Hepatocyte (in vitro differentiated cells): ENCODE results near the gene NXPH2. TPM values are rescaled to one million over a fixed set of nuclear protein-coding genes. Genes with fewer than 3 reads are reported as not detected.

Experiments
- DNase-seq: peaks from one replicate; pipeline ENCODE4 v3.0.0-alpha.2; 2016; ENCODE audit warnings: low spot score
- H2AFZ ChIP-seq: fragments of 200-600 bp; sonication (generic); 2 replicates; pipeline ENCODE4 v1.6.0; 2016; ENCODE audit warnings: antibody characterized with exemption, mild to moderate bottlenecking
- H3K27ac ChIP-seq: fragments of 200-600 bp; sonication (generic); 2 replicates; pipeline ENCODE4 v1.5.1; 2016; ENCODE audit warnings: mild to moderate bottlenecking
- H3K27me3 ChIP-seq: fragments of 200-600 bp; sonication (generic); 2 replicates; pipeline ENCODE4 v1.6.1; 2016
- H3K36me3 ChIP-seq: fragments of 200-600 bp; sonication (generic); replicated peaks from 2 replicates; pipeline ENCODE4 v1.5.1; 2016; ENCODE audit warnings: low read depth; ENCODE audit not compliant: insufficient read depth
- H3K4me1 ChIP-seq: fragments of 200-600 bp; sonication (generic); 2 replicates; pipeline ENCODE4 v1.5.1; 2016; ENCODE audit warnings: mild to moderate bottlenecking, moderate library complexity; ENCODE audit not compliant: insufficient read depth
- H3K4me2 ChIP-seq: fragments of 200-600 bp; sonication (generic); 2 replicates; pipeline ENCODE4 v1.6.0; 2016
- H3K4me3 ChIP-seq: fragments of 200-600 bp; sonication (generic); 2 replicates; pipeline ENCODE4 v1.5.1; 2016; ENCODE audit warnings: mild to moderate bottlenecking
- H3K79me2 ChIP-seq: fragments of 200-600 bp; sonication (generic); 2 replicates; pipeline ENCODE4 v1.6.0; 2017; ENCODE audit warnings: mild to moderate bottlenecking
- H3K9me2 ChIP-seq: fragments of 200-600 bp; sonication (generic); replicated peaks from 2 replicates; pipeline ENCODE4 v1.6.0; 2017; ENCODE audit warnings: mild to moderate bottlenecking; ENCODE audit not compliant: insufficient read depth
- H3K9me3 ChIP-seq: fragments of 200-600 bp; sonication (generic); 2 replicates; pipeline ENCODE4 v1.5.1; 2016; ENCODE audit warnings: low read depth, mild to moderate bottlenecking
- H4K20me1 ChIP-seq: fragments of 200-600 bp; sonication (generic); 2 replicates; pipeline ENCODE4 v1.6.0; 2016; ENCODE audit warnings: mild to moderate bottlenecking; ENCODE audit not compliant: insufficient read depth, poor library complexity, severe bottlenecking
- EZH2 ChIP-seq: fragments of 200-600 bp; sonication (generic); IDR thresholded peaks from 2 replicates; pipeline ENCODE4 v1.6.1; 2016; ENCODE audit warnings: antibody characterized with exemption, mild to moderate bottlenecking, borderline replicate concordance
- EZH2phosphoT487 ChIP-seq: fragments of 200-600 bp; sonication (generic); IDR thresholded peaks from one replicate; pipeline ENCODE4 v1.6.1; 2018; ENCODE audit warnings: antibody characterized with exemption, mild to moderate bottlenecking, low read depth, moderate library complexity; ENCODE audit not compliant: unreplicated experiment, severe bottlenecking
- WGBS: methylation state at CpG from one replicate; pipeline ENCODE4 v1.1.6; 2016; ENCODE audit warnings: low lambda C conversion rate; ENCODE audit errors: missing lambda C conversion rate; 5-methylcytosine and 5-hydroxymethylcytosine counted together
- polyA plus RNA-seq: library from polyadenylated mRNA; unstranded; fragments of >200 nt; fragmentation: Nextera tagmentation; extraction: Ambion mirVana; gene quantifications from 2 replicates; pipeline ENCODE4 v1.2.1, GENCODE V29; 2016
- total RNA-seq: library from RNA; depleted of rRNA; stranded (reverse); fragments of >200 nt; gene quantifications from 2 replicates; pipeline ENCODE4 v1.2.3, GENCODE V29; 2014
- TF ChIP-seq, protein P1 (sequence below): fragments of 200-600 bp; sonication (generic); IDR thresholded peaks from 2 replicates; pipeline ENCODE4 v1.5.1; 2016; ENCODE audit warnings: antibody characterized with exemption, mild to moderate bottlenecking; ENCODE audit not compliant: poor library complexity

The NXPH2 gene
- total and polyA plus RNA-seq, 2 experiments from 2014 or later: 1.5 to 6.3 TPM

DNA sequence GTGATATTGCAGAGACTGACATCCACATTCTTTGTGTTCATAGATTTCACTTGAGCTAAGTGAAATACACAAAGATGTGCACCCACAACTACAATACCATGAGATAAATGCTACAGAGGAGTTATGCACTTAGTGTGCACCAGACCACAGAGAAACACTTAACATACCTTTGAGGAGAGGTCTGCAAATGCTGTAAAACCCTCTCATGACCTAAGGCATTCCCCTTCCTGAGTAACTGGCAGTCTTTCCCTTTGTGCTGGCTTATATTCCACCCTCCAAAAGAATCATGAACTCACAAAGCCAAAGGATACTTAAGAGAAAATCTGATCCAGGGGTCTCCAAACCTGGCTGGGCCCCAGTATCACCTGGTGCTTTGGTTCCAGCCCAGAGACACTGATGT, 16.2 kb downstream of the NXPH2 start:
- H3K36me3 ChIP-seq: no peaks in the 10 kb centered on the region
- H3K4me3 ChIP-seq: no peak overlapping the region
- no peak overlapping the region for H2AFZ ChIP-seq
- no peaks in the 10 kb centered on the region for H3K9me2 ChIP-seq
- H3K9me3 ChIP-seq: no peaks in the 10 kb centered on the region
- no peaks in the 10 kb centered on the region for H3K27me3 ChIP-seq
- no peaks in the 10 kb centered on the region for H4K20me1 ChIP-seq
- H3K27ac ChIP-seq: no peak overlapping the region
- no peaks in the 10 kb centered on the region for H3K79me2 ChIP-seq
- no peaks in the 10 kb centered on the region for H3K4me1 ChIP-seq
- H3K4me2 ChIP-seq: no peak overlapping the region
- TF ChIP-seq EZH2 (no peak), EZH2phosphoT487 (no peak)
- TF ChIP-seq, protein P1, sequence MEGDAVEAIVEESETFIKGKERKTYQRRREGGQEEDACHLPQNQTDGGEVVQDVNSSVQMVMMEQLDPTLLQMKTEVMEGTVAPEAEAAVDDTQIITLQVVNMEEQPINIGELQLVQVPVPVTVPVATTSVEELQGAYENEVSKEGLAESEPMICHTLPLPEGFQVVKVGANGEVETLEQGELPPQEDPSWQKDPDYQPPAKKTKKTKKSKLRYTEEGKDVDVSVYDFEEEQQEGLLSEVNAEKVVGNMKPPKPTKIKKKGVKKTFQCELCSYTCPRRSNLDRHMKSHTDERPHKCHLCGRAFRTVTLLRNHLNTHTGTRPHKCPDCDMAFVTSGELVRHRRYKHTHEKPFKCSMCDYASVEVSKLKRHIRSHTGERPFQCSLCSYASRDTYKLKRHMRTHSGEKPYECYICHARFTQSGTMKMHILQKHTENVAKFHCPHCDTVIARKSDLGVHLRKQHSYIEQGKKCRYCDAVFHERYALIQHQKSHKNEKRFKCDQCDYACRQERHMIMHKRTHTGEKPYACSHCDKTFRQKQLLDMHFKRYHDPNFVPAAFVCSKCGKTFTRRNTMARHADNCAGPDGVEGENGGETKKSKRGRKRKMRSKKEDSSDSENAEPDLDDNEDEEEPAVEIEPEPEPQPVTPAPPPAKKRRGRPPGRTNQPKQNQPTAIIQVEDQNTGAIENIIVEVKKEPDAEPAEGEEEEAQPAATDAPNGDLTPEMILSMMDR: no peak
- DNase-seq: no peak

DNA sequence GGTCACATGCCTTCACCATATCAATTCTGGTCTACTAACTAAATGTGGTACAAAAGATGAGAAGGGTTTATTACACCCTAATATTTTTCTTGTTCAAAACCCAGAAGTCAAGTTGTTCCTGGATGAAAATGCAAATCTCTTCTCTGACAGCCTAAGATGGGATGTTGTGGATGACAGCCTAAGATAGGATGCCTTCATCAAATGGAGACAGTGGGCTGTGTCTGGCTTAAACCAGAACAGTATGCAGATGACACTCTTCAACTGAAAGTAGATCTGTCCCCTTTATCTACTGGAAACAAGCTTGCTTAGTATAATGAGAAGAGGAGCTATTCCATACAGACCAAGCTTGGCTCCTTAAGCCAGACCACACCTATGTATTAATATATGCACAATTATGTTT, 17.7 kb downstream of the NXPH2 start:
- no peaks in the 10 kb centered on the region for H3K79me2 ChIP-seq
- no peaks in the 10 kb centered on the region for H3K27me3 ChIP-seq
- H4K20me1 ChIP-seq: no peaks in the 10 kb centered on the region
- H2AFZ ChIP-seq: no peak overlapping the region
- H3K27ac ChIP-seq: no peak overlapping the region
- no peaks in the 10 kb centered on the region for H3K9me3 ChIP-seq
- no peak for DNase-seq
- TF ChIP-seq, protein P1: no peak
- TF ChIP-seq EZH2phosphoT487 (no peak), EZH2 (no peak)
- H3K4me2 ChIP-seq: no peak overlapping the region
- H3K36me3 ChIP-seq: no peaks in the 10 kb centered on the region
- no peaks in the 10 kb centered on the region for H3K9me2 ChIP-seq
- H3K4me1 ChIP-seq: no peaks in the 10 kb centered on the region
- no peak overlapping the region for H3K4me3 ChIP-seq

DNA sequence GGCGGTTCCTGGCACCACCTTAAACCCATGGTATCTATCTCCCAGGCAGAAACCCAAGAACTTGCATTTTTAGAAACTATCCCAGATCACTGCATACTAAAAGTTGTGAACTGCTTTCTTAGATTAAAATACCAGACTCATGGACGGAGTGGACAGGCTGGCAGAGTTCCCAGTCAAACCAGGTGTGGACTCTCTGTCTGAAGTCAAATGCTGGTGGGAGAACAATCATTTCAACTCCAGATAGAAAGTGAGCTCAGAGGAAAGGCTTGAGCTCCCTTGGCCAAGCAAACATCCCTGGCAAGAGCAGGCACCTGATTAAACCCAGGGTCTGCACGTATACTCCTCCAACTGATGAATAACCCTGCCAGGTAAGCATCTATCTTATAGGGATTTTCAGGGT, 19.5 kb downstream of the NXPH2 start:
- H3K79me2 ChIP-seq: no peaks in the 10 kb centered on the region
- H3K27ac ChIP-seq: no peak overlapping the region
- 85% methylated on average over 3 of the region's 3 CpGs for WGBS

DNA sequence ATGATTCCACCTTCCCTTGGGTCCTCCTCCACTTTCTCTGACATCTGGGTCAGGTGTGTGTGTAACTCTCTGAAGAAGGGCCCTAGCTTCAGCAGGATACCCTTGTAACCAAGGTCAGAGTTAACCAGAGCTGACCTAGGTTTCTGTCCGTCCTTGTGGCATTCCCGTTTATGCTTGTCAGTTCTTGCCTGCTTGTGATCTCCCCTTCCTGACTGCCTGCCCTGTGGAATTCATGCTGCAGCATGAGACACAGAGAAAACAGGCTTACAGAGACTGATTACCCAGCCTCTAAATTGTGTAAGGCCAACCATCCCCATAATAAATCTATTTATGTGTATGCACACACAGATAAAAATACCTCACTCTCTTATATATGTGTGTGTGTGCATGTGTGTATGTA, 22.8 kb downstream of the NXPH2 start:
- Histone ChIP-seq H3K4me2 (no peak overlapping the region), H2AFZ (no peak overlapping the region)
- 71% methylated on average over 2 of the region's 2 CpGs for WGBS

More for the DNA sequence above, 19.5 kb downstream of the NXPH2 start:
- Histone ChIP-seq H2AFZ (no peak overlapping the region), H4K20me1 (no peaks in the 10 kb centered on the region), H3K4me3 (no peak overlapping the region), H3K36me3 (no peaks in the 10 kb centered on the region), H3K9me3 (no peaks in the 10 kb centered on the region), H3K4me2 (no peak overlapping the region), H3K27me3 (no peaks in the 10 kb centered on the region), H3K9me2 (no peaks in the 10 kb centered on the region), H3K4me1 (no peaks in the 10 kb centered on the region)
- TF ChIP-seq EZH2phosphoT487 (no peak), EZH2 (no peak)
- TF ChIP-seq, protein P1: no peak
- DNase-seq: no peak

More for the DNA sequence above, 22.8 kb downstream of the NXPH2 start:
- Histone ChIP-seq H3K9me3 (no peaks in the 10 kb centered on the region), H3K79me2 (no peaks in the 10 kb centered on the region), H3K9me2 (no peaks in the 10 kb centered on the region), H3K27me3 (no peaks in the 10 kb centered on the region), H3K36me3 (no peaks in the 10 kb centered on the region), H3K4me1 (no peaks in the 10 kb centered on the region), H3K4me3 (no peak overlapping the region), H4K20me1 (no peaks in the 10 kb centered on the region), H3K27ac (no peak overlapping the region)
- DNase-seq: no peak
- TF ChIP-seq EZH2 (no peak), EZH2phosphoT487 (no peak)
- TF ChIP-seq, protein P1: no peak
